Heart right ventricle (tissue), 16 donors: ENCODE measurements around the gene CLEC16A. TPM values are rescaled to one million over a fixed set of nuclear protein-coding genes. Genes with fewer than 3 reads are reported as not detected.

Source experiments
- ATAC-seq, 8 donors: fragments of 200-7000 bp; cut with Tn5 transposase; one replicate each; pipeline ENCODE4 v1.9.1; 2020; ENCODE audit warnings: mild to moderate bottlenecking in 8 of 8, moderate library complexity in 8 of 8, moderate number of reproducible peaks in 1 of 8
- DNase-seq, 2 donors: peaks; one replicate each; pipeline ENCODE4 v3.0.0-alpha.2; 2020
- H3K27ac ChIP-seq, 10 donors: fragments of 200-600 bp; sonication (generic) in 2 of 10; one replicate each; pipeline versions ENCODE4 v1.5.0 to v1.8.0; 2020 to 2022; ENCODE audit warnings: mild to moderate bottlenecking in 3 of 10
- H3K27me3 ChIP-seq, 7 donors: fragments of 200-600 bp; one replicate each; pipeline ENCODE4 v1.8.0; 2021 to 2022; ENCODE audit warnings: mild to moderate bottlenecking in 2 of 7
- H3K36me3 ChIP-seq, 9 donors: fragments of 200-600 bp; sonication (generic) in 1 of 9; one replicate each; pipeline versions ENCODE4 v1.5.0 to v1.8.0; 2020 to 2022; ENCODE audit warnings: mild to moderate bottlenecking in 2 of 9
- H3K4me1 ChIP-seq, 9 donors: fragments of 200-600 bp; sonication (generic) in 1 of 9; one replicate each; pipeline versions ENCODE4 v1.5.0 to v1.8.0; 2020 to 2022; ENCODE audit warnings: mild to moderate bottlenecking in 4 of 9
- H3K4me3 ChIP-seq, 10 donors: fragments of 200-600 bp; sonication (generic) in 2 of 10; one replicate each; pipeline versions ENCODE4 v1.5.0 to v1.8.0; 2020 to 2022; ENCODE audit warnings: mild to moderate bottlenecking in 7 of 10, moderate library complexity in 2 of 10
- H3K9me3 ChIP-seq, 11 donors: fragments of 200-600 bp in 10 of 11; sonication (generic) in 2 of 11; one replicate each; pipeline versions ENCODE4 v1.5.0 to v1.8.0; 2013 to 2022; ENCODE audit warnings: mild to moderate bottlenecking in 2 of 11, control low read depth in 1 of 11, moderate library complexity in 1 of 11
- WGBS, 2 donors: extraction: QIAGEN DNeasy Blood & Tissue Kit; methylation state at CpG; one replicate each; pipeline ENCODE4 v1.1.7; 2013; ENCODE audit warnings: inconsistent platforms in 1 of 2; 5-methylcytosine and 5-hydroxymethylcytosine counted together
- intact Hi-C, 10 donors: fragments of 100-400 bp; cut with DNase I; formaldehyde crosslinking; loops; one replicate each; pipeline versions ENCODE4 v1.11.1 to v1.14.2; 2022
- polyA plus RNA-seq, 2 donors: library from polyadenylated mRNA; stranded (reverse); fragments of 200-250 nt; gene quantifications; one replicate each; pipeline ENCODE4 v1.2.3, GENCODE V29; 2013
- total RNA-seq, 10 donors: library from RNA; stranded (reverse); fragmentation: NEBNext Ultra II Directional in 3 of 10; extraction: Animal tissue kit (Norgen Biotek cat#: 25700) in 3 of 10; gene quantifications; one replicate each; pipeline versions ENCODE4 v1.2.1 to v1.2.4, GENCODE V29; 2021 to 2023
- TF ChIP-seq, protein P1 (sequence below), 9 donors: fragments of 200-600 bp; sonication (generic) in 2 of 9; IDR thresholded peaks; one replicate each; pipeline versions ENCODE4 v1.5.0 to v1.8.0; 2021 to 2022; ENCODE audit warnings: antibody characterized with exemption in 9 of 9, mild to moderate bottlenecking in 5 of 9, moderate library complexity in 1 of 9
- donor health status: Arrhythmogenic right ventricular cardiomyopathy.
- donor health status: ischemic (EF 13 %, LVEDD 7.1; RV severe dilation, severe dysfunction).
- donor health status: healthy with polysubstance abuse.
- donor health status: DM: no; HTN: yes; CAD: no.
- donor health status: DM: no; HTN: no; CAD: no.
- donor health status: ischemic (EF 25% LVEDD 6.9; RV normal size, moderate dysfunction).
- donor health status: ischemic (EF 25% LVEDD 5.7; RV mildly dilated, moderate dysfunction).
- donor health status: healthy.
- donor health status: DM: yes; HTN: yes; CAD: no.
- donor health status: Ischemic cardiomyopathy.
- donor health status: ischemic (EF 35%, LVEDD 5.7; RV mildly dilated, moderate dysfunction).
- donor health status: nonischemic (EF 11% LVEDD 7.7; RV severe dilation, severe dysfunction).
- donor health status: DM: yes; HTN: yes; CAD: no.
- donor health status: PGD.
- donor health status: ischemic (EF 29% LVEDD 5.4; RV normal size, mild dysfunction).
- donor health status: nonischemic (EF 23%, LVEDD 6.1; RV moderate dilation, normal function).

The CLEC16A gene
- total and polyA plus RNA-seq, 12 donors: 12.1 to 30.8 (median 23.0) TPM

DNA sequence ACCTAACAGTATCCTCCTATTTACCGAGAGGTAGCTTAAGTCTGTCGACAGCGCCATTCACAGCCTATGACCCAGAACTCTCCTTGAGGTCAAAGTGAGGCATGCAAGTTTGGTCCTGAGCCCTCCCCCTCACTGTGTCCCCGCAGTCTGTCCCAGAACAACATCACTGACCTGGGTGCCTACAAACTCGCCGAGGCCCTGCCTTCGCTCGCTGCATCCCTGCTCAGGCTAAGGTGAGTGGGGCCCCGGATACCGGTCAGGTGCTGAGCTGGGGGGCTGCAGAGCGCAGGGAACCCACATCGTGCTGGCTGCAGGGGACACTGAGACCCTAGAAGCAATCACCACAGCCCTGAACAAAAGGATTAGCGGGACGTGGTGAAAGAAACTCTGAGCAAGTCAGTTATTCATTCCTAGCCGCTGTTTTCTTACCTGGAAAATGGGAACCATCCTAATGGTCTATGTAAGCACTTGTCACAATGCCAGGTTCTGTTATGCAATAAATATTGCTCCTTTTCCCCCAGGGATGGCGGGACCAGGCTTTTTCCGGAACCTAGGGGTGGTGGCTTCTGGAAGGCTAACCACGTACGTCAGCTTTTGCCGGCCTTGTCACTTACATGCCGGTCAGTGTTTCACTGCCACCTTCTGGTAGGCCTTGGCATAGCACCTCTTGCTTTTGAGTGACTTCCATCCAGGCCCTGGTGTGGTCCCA, 25.9 kb upstream of the CLEC16A start:
- H3K9me3 ChIP-seq: no peaks in the 10 kb centered on the region
- ATAC-seq (peak; percentile 69 to 89 (median 78)), DNase-seq (peak; percentile 86 to 95)
- WGBS, 2 donors: 35 to 50% methylated on average over 21 of the region's 21 CpGs
- H3K27ac ChIP-seq: peak overlapping the region in 8 of 10 donors; percentile 17 to 70 (median 62)
- peak overlapping the region in 5 of 10 donors; percentile 21 to 34 (median 26) for H3K4me3 ChIP-seq
- H3K36me3 ChIP-seq: peaks cover 0 to 97% (median 0%) of the 10 kb centered on the region in 9 donors
- intact Hi-C loops: loop anchor here (2.0 to 10.0 kb wide), 17 partner anchors 41 to 664 kb away; partner anchors contain the start of genes CIITA (in 2 of the 10) and NUBP1 (in 2 of the 10)
- H3K27me3 ChIP-seq: no peaks in the 10 kb centered on the region
- TF ChIP-seq, protein P1, sequence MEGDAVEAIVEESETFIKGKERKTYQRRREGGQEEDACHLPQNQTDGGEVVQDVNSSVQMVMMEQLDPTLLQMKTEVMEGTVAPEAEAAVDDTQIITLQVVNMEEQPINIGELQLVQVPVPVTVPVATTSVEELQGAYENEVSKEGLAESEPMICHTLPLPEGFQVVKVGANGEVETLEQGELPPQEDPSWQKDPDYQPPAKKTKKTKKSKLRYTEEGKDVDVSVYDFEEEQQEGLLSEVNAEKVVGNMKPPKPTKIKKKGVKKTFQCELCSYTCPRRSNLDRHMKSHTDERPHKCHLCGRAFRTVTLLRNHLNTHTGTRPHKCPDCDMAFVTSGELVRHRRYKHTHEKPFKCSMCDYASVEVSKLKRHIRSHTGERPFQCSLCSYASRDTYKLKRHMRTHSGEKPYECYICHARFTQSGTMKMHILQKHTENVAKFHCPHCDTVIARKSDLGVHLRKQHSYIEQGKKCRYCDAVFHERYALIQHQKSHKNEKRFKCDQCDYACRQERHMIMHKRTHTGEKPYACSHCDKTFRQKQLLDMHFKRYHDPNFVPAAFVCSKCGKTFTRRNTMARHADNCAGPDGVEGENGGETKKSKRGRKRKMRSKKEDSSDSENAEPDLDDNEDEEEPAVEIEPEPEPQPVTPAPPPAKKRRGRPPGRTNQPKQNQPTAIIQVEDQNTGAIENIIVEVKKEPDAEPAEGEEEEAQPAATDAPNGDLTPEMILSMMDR (IDR thresholded peaks at IDR 0.05): peak; percentile 86 to 98 (median 96)
- peaks cover 17 to 54% (median 46%) of the 10 kb centered on the region in 9 donors for H3K4me1 ChIP-seq

DNA sequence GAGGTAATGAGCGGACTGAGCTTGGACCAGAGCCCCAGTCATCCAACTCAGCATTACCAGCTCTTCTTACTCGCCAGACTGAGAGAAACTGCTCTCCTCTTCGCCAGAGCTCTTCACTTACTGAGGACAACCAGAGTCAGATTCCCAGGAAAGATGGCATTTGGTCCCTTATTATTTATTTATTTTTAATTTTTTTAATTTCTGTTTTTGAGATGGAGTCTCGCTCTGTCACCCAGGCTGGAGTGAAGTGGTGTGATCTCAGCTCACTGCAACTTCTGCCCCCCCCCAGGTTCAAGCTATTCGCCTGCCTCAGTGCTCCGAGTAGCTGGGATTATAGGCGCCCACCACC, 25.4 kb upstream of the CLEC16A start:
- H3K27me3 ChIP-seq: no peaks in the 10 kb centered on the region

GRCh38 chr16:10920726-10921427, 23.5 kb upstream of the CLEC16A start:
- DNase-seq: no peak
- 58 to 65% methylated on average over 15 of the region's 15 CpGs for WGBS, 2 donors
- peaks cover 18 to 66% (median 49%) of the 10 kb centered on the region in 9 donors for H3K4me1 ChIP-seq

More for the DNA sequence above, 25.4 kb upstream of the CLEC16A start:
- TF ChIP-seq, protein P1 (IDR thresholded peaks at IDR 0.05): peak in 1 of 9 donors; percentile 3
- 54 to 59% methylated on average over 7 of the region's 7 CpGs for WGBS, 2 donors
- Histone ChIP-seq H3K4me3 (peak overlapping the region in 1 of 10 donors; percentile 22), H3K36me3 (peaks cover 0 to 99% (median 0%) of the 10 kb centered on the region in 9 donors), H3K9me3 (no peaks in the 10 kb centered on the region), H3K4me1 (peaks cover 18 to 59% (median 49%) of the 10 kb centered on the region in 9 donors), H3K27ac (peak overlapping the region in 5 of 10 donors; percentile 17 to 70 (median 65))
- ATAC-seq (no peak), DNase-seq (no peak)
- intact Hi-C loops: loop anchor here (2.0 to 10.0 kb wide), 17 partner anchors 42 to 664 kb away; partner anchors contain the start of genes CIITA (in 2 of the 10) and NUBP1 (in 2 of the 10)

More at GRCh38 chr16:10920726-10921427, 23.5 kb upstream of the CLEC16A start:
- Histone ChIP-seq H3K4me3 (no peak overlapping the region), H3K36me3 (peaks cover 0 to 99% (median 12%) of the 10 kb centered on the region in 9 donors), H3K27me3 (no peaks in the 10 kb centered on the region), H3K27ac (peak overlapping the region in 8 of 10 donors; percentile 13 to 88 (median 74)), H3K9me3 (peaks cover 0 to 7% (median 0%) of the 10 kb centered on the region in 11 donors)
- intact Hi-C loops: loop anchor here in 2 of 10 donors (5.0 to 10.0 kb wide), 3 partner anchors 94 to 396 kb away; no protein-coding TSS in a partner anchor
- peak in 1 of 8 donors; percentile 10 for ATAC-seq
- TF ChIP-seq, protein P1 (IDR thresholded peaks at IDR 0.05): no peak
